ENCODE measurements around the gene SLF2.
"Not testable (repeated sequence)": the region's sequence is repeated elsewhere in the genome, so short reads cannot be mapped to it uniquely, and the experiment has no call there.

Gene SLF2

DNA sequence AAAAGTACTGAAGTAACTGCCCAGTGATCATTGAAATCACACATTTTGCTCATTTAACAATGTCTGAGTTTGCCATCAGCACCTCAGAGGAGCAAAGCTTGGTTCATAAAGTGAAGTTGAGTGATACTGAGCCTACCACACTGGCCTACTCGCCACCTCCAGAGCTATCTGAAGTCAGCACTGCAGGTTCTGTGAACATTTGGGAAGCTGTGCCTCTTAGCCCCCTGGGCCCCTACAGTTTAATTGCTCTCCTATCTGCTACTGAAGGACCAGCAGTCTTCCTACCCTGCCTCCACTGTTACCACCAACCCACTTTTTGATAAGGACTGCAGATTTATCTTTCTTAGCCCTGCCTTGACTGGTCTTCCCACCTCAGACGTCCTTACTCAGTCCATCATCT is 54.6 kb downstream of the SLF2 start:
- no peak for DNase-seq

DNA sequence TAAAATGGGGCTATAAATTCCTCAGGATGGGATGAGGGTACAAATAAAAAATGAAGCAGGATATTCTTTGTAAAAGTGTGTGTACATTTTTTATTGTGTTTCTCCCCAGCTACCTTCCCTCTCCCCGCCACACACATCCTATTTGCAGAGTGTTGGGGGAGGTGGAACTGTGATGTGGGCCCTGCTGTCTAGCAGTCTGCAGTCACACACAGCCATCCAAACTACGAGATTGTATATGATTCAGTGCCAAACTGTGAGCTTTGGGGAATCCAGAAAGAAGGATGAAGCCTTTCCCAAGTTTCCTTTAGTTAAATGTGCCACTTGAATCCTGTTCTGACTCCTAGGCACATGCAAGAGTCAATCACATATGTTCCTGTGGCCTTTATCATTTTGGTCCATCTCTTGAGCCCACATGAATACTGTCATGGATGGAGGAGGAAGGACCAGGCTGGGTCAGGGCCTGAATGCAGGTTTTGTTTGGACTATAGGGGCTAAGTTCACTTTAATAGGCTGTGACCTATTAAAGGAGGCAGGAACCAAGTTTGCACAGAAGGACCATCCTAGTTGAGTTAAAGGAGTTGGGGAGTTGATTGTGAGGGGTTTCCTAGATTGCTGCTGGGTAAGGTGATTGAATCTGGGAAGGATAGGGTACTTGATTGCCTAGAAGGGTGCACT is 55.4 kb downstream of the SLF2 start:
- no peak for DNase-seq

DNA sequence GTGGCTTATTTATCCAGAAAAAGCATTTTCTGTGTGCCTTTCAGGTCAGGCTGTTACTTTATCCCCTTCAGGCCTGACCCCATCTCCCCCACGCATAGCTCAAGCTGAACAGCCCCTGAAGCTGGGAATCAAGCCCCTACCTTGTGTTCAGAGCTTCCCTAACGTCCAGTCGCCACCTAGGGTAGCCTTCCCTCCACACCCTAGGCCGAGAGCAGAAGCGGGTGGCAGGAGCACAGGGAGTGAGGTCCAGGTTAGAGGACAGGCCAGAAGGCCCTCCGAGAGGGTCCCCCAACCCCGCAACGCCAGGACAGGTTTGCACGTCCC is 56.1 kb downstream of the SLF2 start:
- DNase-seq = no peak

DNA sequence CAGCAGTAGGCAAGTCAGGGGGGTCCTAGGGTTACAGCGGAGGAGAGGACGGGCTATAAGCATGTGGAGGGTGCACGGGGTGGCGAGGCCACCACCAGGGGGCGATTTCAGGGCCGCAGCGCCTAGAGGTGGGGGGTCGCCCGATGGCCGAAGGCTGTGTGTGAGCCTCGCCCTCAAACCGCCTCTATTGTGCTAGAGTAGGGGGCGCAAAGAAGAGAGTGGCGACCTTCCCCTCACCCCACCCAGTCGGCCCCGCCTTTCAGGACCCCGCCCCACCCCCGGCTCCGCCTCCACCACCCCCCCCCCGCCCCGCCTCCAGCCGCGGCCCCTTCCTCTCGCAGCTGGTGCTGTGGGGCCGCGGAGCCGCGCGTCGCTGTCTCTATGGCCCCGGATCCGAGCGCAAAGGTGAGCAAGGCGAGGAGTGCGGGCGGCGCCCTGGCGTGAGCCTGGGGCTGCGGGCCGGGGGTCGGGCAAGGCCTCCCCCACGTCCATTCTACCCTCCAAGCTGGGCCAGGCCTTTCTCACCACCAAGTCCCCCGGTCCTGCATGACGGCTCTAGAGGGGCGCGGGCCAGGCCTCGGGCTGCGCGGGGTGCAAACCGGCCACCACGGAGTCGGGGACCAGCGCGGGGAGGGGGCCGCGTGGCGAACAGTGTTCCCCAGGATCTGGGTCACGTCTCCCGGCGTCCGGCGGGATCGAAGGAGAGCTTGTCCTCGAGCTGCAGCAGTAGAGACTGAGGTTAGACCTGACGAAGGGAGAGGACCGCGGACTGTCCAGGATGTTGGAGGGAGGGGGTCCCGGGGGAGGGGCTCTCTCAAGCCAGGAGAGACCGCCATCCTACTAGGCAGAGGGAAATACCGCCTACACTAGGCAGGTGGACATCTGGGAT is 56.7 kb downstream of the SLF2 start, which contains the start of gene SEMA4G:
SEMA4G (plus strand) TSS at position 318 of the 889 bp plus-strand sequence. CDS start 3,409 bp downstream, outside the sequence.
- no peak for DNase-seq

DNA sequence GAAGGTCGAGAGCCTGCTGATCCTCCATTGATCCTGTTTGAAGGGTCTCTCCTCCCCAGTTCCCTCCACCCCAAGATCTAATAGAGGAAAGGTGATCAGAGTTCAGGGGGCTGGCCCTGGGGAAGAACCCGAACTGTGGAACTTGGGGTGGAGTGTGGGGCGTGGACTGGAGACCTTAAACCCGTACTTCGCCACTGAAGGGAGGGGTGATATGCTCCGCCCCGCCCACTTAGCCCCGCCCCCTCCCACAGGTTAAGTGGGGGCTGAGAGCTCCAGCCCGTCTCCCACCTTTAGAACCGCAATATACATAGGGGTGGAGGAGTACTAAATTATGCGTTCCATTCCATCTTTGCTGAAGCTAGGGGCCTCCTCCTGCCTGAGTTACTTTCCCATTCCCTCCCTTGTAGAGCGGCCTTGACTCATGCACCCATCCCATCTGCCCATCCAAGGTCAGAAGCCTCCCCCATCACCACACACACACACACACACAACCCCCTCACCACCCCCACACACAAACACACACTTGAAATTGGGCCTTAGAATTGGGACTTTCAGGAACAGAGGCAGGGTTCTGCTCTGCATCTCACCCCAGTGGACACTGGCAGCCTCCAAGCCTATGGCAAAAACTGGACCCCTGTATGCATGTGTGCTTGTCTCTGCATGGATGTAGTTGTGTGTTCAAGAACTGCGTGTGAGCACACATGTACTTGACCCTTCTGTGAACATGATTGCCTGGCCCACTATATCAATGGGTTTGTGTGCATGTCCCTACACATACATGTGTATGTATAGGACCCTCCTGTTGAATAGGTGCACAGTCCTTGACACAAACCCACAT is 57.5 kb downstream of the SLF2 start:
- DNase-seq = no peak

DNA sequence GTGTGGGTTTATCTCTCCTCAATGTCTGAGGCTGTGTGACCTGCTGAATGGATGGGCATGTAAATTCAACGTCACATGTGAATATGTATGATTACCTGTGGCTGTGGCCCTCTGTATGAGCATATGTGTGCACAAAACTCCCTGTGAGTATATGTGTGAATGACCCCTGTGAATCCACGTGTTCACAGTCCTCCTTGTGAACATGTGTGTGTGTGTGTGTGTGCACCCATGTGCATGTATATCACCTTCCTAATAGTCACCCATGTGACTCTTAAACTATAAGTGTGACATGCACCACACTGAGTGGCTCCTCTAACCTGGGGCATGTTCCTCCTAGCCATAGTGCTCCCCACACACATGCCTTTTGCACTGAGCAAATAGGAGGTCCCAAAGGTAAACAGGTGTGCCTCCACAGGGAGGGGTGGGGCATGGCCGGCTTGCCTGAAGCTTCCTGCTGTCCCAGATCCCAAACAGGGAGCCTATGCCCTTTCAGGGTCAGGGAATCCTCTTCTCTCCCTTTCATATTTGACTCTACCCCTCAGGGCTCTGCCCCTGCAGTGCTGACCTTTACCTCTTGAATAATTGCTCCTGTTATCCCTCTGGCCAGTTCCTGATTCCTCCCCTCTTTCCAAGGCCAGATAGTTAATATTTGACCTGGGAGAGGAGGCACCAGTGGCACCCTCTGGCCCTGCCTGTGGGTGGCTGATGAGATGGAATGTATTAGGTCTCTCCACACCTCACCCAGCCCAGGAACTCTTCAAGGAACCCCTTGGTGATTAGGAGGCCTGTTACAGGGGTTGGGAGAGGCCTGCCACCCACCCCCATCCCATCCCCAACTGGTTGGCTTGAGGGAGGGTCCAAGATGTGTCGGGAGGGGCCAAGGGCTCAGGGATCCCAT is 58.4 kb downstream of the SLF2 start:
- no peak for DNase-seq

DNA sequence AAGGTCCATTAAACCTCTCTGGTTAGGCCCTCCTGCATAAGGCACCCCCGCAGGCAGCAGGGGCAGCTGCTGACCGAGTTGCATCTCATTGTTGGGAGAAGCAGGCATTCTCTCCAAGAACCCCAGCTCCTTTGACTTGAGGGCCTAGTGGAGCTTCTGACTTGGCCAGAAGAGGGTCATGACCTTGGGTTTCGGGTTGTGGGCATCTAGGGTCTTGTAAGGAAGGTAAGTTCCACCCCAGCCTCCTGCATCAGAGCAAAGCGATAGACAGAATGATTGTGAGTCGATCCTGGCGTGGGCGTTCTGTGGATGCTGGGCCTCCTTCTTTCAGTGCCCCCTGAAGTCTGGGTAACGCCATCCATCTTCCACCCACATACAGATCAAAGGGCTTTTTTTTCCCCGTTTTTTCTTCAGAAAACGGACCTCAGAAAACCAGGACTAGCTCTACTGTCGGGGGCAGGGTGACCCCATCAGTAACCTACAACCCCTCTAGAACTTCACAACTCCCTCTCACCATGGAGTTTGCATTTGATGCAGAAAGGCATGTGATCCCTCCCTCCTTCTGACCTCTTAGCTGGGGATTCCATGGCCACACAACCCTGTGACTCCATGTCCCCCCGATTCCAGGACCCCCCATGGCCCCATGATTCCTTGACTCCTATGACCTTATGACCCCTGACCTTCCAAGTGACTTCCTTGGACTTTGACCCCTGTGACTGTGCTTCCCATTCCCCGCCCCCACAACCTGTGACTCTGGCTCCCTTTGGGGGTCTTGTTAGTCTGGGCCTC is 59.5 kb downstream of the SLF2 start:
- no peak for DNase-seq

DNA sequence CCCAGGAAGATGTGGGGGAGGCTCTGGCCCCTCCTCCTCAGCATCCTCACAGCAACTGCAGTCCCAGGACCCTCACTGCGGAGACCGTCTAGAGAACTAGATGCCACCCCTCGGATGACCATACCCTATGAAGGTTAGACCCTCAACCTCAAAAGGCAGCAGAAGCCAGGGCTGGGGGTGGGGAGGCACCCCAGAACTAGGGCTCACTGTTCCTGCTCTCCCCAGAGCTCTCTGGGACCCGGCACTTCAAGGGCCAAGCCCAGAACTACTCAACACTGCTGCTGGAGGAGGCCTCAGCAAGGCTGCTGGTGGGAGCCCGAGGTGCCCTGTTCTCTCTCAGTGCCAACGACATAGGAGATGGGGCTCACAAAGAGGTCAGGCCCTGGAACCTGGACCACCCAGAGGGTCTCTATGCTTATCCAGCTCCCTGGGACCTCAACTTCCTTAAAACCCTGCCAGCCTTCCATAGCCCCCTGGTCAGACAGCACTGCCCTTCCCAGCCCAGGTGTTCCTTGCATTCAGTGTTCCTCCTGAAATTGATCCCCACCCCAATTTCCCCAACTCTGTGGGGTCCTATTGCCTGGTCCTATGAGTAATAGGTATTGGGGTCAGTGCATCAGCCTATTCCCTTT is 60.3 kb downstream of the SLF2 start:
- no peak for DNase-seq

DNA sequence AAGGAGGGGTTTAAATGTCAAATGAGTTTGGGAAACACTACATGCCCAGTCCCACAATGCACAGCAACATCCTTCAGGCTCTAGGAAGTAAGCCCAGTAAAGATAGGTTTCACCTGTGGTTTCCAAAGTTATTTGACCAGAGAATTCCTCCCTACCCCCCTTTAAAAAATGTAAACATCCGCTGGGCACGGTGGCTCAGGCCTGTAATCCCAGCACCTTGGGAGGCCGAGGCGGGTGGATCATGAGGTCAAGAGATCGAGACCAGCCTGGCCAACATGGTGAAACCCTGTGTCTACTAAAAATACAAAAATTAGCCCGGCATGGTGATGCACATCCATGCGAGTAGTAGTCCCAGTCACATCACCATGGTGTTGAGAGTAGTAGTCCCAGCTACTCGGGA is 62.6 kb downstream of the SLF2 start:
- DNase-seq = not testable (repeated sequence)

DNA sequence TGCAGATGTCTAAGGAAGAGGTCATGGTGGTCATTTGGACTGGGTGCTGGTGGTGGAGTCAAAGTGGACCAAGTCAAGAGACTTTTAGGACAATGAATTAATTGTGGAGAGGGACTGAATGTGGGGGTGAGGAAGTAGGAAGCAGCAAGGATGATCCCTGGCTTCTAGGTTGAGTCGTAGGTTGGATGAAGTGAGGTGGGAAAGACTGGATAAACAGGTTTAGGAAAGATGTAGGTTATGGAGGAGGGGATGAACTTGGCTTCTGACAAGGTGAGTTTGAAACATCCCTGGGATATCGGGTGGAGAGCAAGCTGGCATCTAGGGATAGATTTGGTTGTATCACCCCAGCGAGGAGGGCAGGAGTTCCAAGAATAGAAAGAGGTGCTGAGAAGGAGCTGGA is 64.1 kb downstream of the SLF2 start:
- DNase-seq = no peak

DNA sequence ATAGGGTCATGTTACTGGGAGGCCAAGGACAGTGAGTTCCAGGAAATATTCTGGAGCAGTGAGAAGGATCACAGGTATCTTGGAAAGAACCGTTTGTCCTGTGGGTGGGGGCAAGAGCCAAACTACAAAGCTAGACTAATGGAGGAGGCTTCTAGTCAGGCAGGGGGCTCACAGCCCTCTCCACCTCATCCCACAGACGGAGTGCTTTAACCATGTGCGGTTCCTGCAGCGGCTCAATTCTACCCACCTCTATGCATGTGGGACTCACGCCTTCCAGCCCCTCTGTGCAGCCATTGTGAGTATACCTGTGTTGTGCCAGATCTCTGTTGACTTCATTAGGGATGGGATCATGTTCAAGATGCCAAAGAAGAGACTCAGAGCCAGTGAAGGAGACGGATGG is 64.7 kb downstream of the SLF2 start:
- DNase-seq = no peak

DNA sequence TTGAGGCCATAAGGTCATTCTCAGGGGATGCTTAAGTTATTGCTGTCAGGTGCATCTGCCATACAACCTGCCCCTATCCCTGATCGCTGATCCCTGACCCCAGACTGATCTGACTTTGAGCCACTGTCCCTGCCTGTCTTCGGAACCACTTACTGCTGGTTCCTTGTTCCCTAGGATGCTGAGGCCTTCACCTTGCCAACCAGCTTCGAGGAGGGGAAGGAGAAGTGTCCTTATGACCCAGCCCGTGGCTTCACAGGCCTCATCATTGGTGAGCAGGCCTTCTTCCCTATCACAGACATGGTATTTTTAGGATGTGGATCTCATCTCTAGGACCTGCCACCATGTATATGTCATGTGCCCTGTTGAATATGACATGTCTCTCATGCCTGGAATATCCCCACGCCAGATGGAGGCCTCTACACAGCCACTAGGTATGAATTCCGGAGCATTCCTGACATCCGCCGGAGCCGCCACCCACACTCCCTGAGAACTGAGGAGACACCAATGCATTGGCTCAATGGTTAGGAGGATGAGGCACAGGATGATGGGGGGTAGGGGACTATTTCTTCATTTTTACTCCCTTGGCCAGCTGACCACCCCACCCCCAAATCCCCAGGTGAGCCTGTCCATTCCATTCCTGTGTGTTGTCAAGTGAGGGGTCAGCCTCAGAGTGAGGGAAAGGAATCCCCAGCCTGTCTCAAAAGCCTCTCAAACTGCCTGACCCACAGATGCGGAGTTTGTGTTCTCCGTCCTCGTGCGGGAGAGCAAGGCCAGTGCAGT is 65.5 kb downstream of the SLF2 start:
- no peak for DNase-seq

DNA sequence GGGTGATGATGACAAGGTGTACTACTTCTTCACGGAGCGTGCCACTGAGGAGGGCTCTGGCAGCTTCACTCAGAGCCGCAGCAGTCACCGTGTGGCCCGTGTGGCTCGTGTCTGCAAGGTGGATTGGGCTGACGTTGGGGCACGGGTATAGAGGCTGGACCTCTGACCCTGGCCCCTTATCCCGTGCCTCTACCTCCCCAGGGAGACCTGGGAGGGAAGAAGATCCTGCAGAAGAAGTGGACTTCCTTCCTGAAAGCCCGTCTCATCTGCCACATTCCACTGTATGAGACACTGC is 66.1 kb downstream of the SLF2 start:
- no peak for DNase-seq

DNA sequence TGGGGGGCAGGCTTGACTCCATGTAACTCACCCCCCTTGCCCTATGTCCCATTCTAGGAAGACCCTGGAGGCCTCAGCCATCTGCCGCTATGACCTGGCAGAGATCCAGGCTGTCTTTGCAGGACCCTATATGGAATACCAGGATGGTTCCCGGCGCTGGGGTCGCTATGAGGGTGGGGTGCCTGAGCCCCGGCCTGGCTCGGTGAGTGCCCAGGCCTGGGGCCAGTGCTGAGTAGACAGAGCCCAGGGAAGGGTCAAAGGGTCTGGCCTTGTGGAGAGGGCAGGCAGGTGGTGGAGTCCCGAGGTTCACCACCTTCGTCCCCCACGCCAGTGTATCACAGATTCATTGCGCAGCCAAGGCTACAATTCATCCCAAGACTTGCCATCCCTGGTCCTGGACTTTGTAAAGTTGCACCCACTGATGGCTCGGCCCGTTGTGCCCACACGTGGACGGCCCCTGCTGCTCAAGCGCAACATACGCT is 67.1 kb downstream of the SLF2 start:
- no peak for DNase-seq

DNA sequence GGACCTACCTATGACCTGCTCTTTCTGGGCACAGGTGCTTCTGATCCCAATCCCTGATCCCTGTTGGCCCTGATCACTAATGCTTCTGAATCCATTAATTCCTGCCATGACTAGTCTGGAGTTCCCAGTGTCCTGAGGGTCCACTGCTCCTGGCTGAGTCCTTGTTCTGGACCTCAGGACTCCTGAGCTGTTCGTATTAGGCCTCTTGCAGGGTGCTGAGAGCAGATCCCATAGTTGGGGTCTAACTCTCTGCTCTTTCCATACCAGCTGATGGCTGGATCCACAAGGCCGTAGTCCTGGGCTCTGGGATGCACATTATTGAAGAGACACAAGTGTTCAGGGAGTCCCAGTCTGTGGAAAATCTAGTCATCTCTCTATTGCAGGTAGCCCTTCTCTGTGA is 67.5 kb downstream of the SLF2 start:
- DNase-seq = no peak

DNA sequence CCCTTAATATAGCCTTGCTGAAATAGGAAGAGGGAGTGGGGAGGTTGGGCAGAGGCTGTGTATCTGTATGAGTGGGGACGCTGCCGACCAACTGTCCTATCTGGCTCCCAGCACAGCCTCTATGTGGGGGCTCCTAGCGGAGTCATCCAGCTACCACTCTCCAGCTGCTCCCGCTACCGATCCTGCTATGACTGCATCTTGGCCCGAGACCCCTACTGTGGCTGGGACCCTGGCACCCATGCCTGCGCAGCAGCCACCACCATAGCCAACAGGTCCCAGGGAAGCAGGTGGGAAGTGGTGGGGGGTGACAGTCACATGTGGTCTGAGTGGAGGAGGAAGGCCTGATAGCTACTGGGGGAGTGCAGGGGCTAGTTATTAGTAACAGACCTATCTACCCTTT is 67.9 kb downstream of the SLF2 start:
- no peak for DNase-seq

DNA sequence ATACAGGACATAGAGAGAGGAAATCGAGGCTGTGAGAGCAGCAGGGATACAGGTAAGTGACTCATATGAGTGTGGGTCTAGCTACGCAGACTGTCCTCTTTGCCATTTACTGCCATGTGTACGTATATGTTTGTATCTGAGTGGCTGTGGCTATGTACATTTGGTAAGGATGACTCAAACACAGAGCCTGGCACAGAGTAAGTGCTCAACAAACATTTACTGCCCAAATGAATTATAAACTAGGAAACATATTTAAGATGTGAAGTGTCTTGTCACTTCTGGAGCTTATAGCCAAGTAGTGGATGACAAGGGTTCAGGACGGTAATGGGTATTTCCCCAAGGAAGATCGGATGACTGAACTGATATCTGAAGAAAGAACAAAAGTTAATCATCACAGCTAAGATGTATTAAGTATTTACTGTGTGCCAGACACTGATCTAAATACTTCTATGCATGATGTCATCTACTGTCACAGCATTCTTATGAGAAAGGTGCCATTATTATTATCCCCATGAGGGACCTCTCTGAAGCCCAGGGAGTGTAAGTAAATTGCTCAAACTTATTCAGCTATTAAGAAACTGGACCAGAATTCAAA is 68.5 kb downstream of the SLF2 start:
- DNase-seq = no peak

DNA sequence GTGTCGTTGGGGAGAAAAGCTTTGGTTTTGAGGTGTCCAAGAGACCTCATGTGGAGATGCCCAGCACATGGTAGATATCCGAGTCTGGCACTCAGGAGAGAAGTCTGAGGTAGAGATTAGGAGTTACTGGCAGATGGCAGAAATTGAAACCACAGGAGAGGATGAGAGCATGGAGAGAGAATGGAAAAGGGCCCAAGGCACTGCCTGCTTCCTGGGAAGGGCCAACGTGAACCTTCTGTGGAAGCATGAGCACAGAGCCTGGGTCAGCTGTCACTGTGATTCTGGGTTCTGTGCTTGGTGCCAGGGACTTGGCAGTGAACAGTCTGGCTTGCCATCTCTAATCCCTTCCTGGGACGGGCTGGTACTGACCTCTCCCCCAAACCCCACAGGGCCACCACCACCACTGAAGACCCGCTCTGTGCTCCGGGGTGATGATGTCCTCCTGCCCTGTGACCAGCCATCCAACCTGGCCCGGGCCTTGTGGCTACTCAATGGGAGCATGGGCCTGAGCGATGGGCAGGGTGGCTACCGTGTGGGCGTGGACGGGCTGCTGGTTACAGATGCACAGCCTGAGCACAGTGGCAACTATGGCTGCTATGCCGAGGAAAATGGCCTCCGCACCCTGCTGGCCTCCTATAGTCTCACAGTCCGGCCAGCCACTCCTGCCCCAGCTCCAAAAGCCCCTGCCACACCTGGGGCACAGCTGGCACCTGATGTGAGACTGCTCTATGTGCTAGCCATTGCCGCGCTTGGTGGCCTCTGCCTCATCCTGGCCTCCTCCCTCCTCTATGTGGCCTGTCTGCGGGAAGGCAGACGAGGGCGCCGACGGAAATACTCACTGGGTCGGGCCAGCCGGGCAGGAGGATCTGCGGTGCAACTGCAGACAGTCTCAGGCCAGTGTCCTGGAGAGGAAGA is 70.4 kb downstream of the SLF2 start:
- no peak for DNase-seq
